Measurements from ENCODE around the gene CDK4. TPM values are rescaled to one million over a fixed set of nuclear protein-coding genes. Genes with fewer than 3 reads are reported as not detected.
A peak's percentile ranks its signal among the peaks of the same experiment; 100 is the strongest.

The CDK4 gene
- total RNA-seq, 1 experiment from 2014 or later = 156 TPM

DNA sequence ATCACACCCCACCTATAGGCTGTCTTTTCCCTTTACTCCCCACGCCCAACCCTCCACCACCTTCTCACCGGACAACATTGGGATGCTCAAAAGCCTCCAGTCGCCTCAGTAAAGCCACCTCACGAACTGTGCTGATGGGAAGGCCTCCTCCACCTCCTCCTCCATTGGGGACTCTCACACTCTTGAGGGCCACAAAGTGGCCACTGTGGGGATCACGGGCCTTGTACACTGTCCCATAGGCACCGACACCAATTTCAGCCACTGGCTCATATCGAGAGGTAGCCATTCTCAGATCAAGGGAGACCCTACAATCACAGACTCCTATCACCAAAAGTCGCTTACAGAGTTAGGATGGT, 700 bp downstream of the CDK4 start:
- H3K27ac ChIP-seq = peak overlapping the region; percentile 65; the same call in 1 of the 2 replicates
- no peak for DNase-seq
- peaks cover 39% of the 10 kb centered on the region for H3F3A ChIP-seq (ENCODE audit: insufficient read depth, low read depth)
- no peaks in the 10 kb centered on the region for H3K27me3 ChIP-seq (ENCODE audit: insufficient read depth, low read depth)
- CTCF ChIA-PET = no interaction called here
- TF ChIP-seq, protein P1, sequence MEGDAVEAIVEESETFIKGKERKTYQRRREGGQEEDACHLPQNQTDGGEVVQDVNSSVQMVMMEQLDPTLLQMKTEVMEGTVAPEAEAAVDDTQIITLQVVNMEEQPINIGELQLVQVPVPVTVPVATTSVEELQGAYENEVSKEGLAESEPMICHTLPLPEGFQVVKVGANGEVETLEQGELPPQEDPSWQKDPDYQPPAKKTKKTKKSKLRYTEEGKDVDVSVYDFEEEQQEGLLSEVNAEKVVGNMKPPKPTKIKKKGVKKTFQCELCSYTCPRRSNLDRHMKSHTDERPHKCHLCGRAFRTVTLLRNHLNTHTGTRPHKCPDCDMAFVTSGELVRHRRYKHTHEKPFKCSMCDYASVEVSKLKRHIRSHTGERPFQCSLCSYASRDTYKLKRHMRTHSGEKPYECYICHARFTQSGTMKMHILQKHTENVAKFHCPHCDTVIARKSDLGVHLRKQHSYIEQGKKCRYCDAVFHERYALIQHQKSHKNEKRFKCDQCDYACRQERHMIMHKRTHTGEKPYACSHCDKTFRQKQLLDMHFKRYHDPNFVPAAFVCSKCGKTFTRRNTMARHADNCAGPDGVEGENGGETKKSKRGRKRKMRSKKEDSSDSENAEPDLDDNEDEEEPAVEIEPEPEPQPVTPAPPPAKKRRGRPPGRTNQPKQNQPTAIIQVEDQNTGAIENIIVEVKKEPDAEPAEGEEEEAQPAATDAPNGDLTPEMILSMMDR (conservative IDR thresholded peaks at IDR 0.05) = no peak
- TF ChIP-seq EZH2 (IDR thresholded peaks at IDR 0.05; ENCODE audit: low read depth) = no peak
- peaks cover 27% of the 10 kb centered on the region for H3K79me2 ChIP-seq (ENCODE audit: low read depth)
- peak overlapping the region; percentile 78 for H3K4me3 ChIP-seq
- POLR2A ChIA-PET (ENCODE audit: unreplicated experiment) = interaction anchor here (0.6 kb wide), 1 partner anchor 12 kb away, joined by 10 read pairs; no protein-coding TSS in a partner anchor
- peaks cover 20% of the 10 kb centered on the region for H3K36me3 ChIP-seq (ENCODE audit: low read depth)
- no peaks in the 10 kb centered on the region for H4K20me1 ChIP-seq (ENCODE audit: insufficient read depth)
- H3K4me2 ChIP-seq = peak overlapping the region; percentile 89
- H2AFZ ChIP-seq = peak overlapping the region; percentile 94
- intact Hi-C loops (cut with micrococcal nuclease; ENCODE audit: unreplicated experiment) = no loop called here
- BruUV-seq (replicated peaks) = no TSS peak
- H3K9me3 ChIP-seq (ENCODE audit: insufficient read depth, low read depth) = no peaks in the 10 kb centered on the region
- H3K4me1 ChIP-seq (replicated peaks; ENCODE audit: insufficient read depth) = peaks cover 27% of the 10 kb centered on the region
- H3K9me2 ChIP-seq (ENCODE audit: insufficient read depth) = no peaks in the 10 kb centered on the region

DNA sequence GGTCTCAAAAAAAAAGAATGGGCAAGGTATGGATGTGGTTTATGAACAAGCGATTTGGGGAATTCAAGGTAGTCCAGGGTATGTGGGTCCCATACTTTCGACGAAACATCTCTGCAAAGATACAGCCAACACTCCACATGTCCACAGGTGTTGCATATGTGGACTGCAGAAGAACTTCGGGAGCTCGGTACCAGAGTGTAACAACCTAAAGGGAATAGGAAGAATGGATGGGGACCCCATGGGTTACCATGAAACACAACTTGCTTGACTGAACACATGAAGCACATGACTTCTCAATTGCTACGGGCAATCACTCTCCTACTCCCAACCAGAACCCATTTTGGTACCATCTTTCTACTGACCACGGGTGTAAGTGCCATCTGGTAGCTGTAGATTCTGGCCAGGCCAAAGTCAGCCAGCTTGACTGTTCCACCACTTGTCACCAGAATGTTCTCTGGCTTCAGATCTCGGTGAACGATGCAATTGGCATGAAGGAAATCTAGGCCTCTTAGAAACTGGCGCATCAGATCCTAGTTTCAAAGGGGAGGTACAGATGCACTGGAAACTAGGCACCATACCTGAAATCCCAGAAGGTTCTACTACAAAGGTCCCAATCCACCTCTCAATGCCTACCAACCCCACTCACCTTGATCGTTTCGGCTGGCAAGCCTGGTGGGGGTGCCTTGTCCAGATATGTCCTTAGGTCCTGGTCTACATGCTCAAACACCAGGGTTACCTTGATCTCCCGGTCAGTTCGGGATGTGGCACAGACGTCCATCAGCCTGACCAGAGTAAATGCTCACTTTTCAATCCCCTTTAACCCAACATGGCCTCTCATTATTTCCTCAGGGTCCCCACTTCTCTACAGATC, 1.3 kb downstream of the CDK4 start:
- Histone ChIP-seq H3K4me3 (peak overlapping the region; percentile 78), H3K27ac (no peak overlapping the region), H4K20me1 (ENCODE audit: insufficient read depth) (no peaks in the 10 kb centered on the region), H3K4me2 (peak overlapping the region; percentile 89), H2AFZ (no peak overlapping the region), H3K9me2 (ENCODE audit: insufficient read depth) (no peaks in the 10 kb centered on the region), H3K4me1 (replicated peaks; ENCODE audit: insufficient read depth) (peaks cover 31% of the 10 kb centered on the region), H3K9me3 (ENCODE audit: insufficient read depth, low read depth) (no peaks in the 10 kb centered on the region), H3K79me2 (ENCODE audit: low read depth) (peaks cover 28% of the 10 kb centered on the region), H3F3A (ENCODE audit: insufficient read depth, low read depth) (peaks cover 45% of the 10 kb centered on the region), H3K36me3 (ENCODE audit: low read depth) (peaks cover 20% of the 10 kb centered on the region), H3K27me3 (ENCODE audit: insufficient read depth, low read depth) (no peaks in the 10 kb centered on the region)
- ChIA-PET POLR2A (ENCODE audit: unreplicated experiment) (no interaction called here), CTCF (no interaction called here)
- DNase-seq = no peak
- intact Hi-C loops (cut with micrococcal nuclease; ENCODE audit: unreplicated experiment) = no loop called here
- TF ChIP-seq, protein P1 (conservative IDR thresholded peaks at IDR 0.05) = no peak
- TF ChIP-seq EZH2 (IDR thresholded peaks at IDR 0.05; ENCODE audit: low read depth) = no peak
- BruUV-seq (replicated peaks) = no TSS peak

DNA sequence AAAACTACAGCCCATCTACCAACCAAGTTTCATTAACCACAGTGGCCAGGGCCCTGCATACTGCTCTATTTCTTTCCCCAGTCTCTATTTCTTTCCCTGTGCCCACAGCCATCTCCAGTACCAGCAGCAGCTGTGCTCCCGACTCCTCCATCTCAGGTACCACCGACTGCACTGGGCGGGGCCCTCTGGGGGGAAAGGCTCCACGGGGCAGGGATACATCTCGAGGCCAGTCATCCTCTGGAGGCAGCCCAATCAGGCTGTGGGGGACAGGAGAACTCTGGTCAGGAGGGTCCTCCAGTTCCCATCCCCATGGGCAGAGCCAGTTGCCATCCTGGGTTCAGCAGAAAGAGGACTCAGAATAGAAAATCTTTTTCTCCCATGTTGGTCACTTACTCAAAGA, 3.0 kb downstream of the CDK4 start:
- H3K9me2 ChIP-seq (ENCODE audit: insufficient read depth) = no peaks in the 10 kb centered on the region
- ChIA-PET CTCF (interaction anchor here (0.7 kb wide), 1 partner anchor 11 kb away, joined by 4 read pairs; no protein-coding TSS in a partner anchor), POLR2A (ENCODE audit: unreplicated experiment) (no interaction called here)
- no peaks in the 10 kb centered on the region for H3K9me3 ChIP-seq (ENCODE audit: insufficient read depth, low read depth)
- H3K4me3 ChIP-seq = no peak overlapping the region
- H4K20me1 ChIP-seq (ENCODE audit: insufficient read depth) = no peaks in the 10 kb centered on the region
- DNase-seq = no peak
- H3K27me3 ChIP-seq (ENCODE audit: insufficient read depth, low read depth) = no peaks in the 10 kb centered on the region
- peaks cover 32% of the 10 kb centered on the region for H3K79me2 ChIP-seq (ENCODE audit: low read depth)
- intact Hi-C loops (cut with micrococcal nuclease; ENCODE audit: unreplicated experiment) = no loop called here
- H2AFZ ChIP-seq = no peak overlapping the region
- peaks cover 20% of the 10 kb centered on the region for H3K36me3 ChIP-seq (ENCODE audit: low read depth)
- BruUV-seq (replicated peaks) = no TSS peak
- peaks cover 30% of the 10 kb centered on the region for H3K4me1 ChIP-seq (replicated peaks; ENCODE audit: insufficient read depth)
- no peak overlapping the region for H3K4me2 ChIP-seq
- H3F3A ChIP-seq (ENCODE audit: insufficient read depth, low read depth) = peaks cover 42% of the 10 kb centered on the region
- H3K27ac ChIP-seq = no peak overlapping the region
- TF ChIP-seq, protein P1 (conservative IDR thresholded peaks at IDR 0.05) = no peak
- no peak for TF ChIP-seq EZH2 (IDR thresholded peaks at IDR 0.05; ENCODE audit: low read depth)

Data from PC-9 (cell line).